Loucy (cell line): ENCODE measurements around the gene AKNA.
A peak's percentile ranks its signal among the peaks of the same experiment; 100 is the strongest.

Experiments used
- H2AFZ ChIP-seq: fragments of 200-600 bp; sonication (generic); 2 replicates; pipeline ENCODE4 v1.6.0; 2016; ENCODE audit warnings: antibody characterized with exemption, mild to moderate bottlenecking, low read length, moderate library complexity
- H3F3A ChIP-seq: fragments of 200-600 bp; 2 replicates; pipeline ENCODE4 v1.6.0; 2016; ENCODE audit warnings: antibody characterized with exemption, low read depth, mild to moderate bottlenecking
- H3K27me3 ChIP-seq: fragments of 200-600 bp; sonication (generic); 2 replicates; pipeline ENCODE4 v1.6.1; 2014; ENCODE audit warnings: low read length, mild to moderate bottlenecking; ENCODE audit not compliant: insufficient read depth, poor library complexity, severe bottlenecking
- H3K36me3 ChIP-seq: fragments of 200-600 bp; sonication (generic); 2 replicates; pipeline ENCODE4 v1.6.1; 2016; ENCODE audit warnings: low read length; ENCODE audit not compliant: insufficient read depth
- H3K4me1 ChIP-seq: fragments of 200-600 bp; sonication (generic); 2 replicates; pipeline ENCODE4 v1.5.1; 2014; ENCODE audit warnings: low read length, mild to moderate bottlenecking; ENCODE audit not compliant: insufficient read depth, poor library complexity, severe bottlenecking
- H3K4me2 ChIP-seq: fragments of 200-600 bp; sonication (generic); 2 replicates; pipeline ENCODE4 v1.6.0; 2014; ENCODE audit warnings: antibody characterized with exemption, low read length, low read depth, mild to moderate bottlenecking; ENCODE audit not compliant: poor library complexity, severe bottlenecking
- H3K4me3 ChIP-seq: fragments of 200-600 bp; sonication (generic); 2 replicates; pipeline ENCODE4 v1.5.1; 2014; ENCODE audit warnings: low read length, mild to moderate bottlenecking, mixed read lengths; ENCODE audit not compliant: poor library complexity, severe bottlenecking
- H3K79me2 ChIP-seq: fragments of 200-600 bp; sonication (generic); 2 replicates; pipeline ENCODE4 v1.6.1; 2014; ENCODE audit warnings: low read length; ENCODE audit not compliant: insufficient read depth
- H3K9ac ChIP-seq: fragments of 200-600 bp; sonication (generic); 2 replicates; pipeline ENCODE4 v1.6.0; 2014; ENCODE audit warnings: mild to moderate bottlenecking, low read depth, low read length, moderate library complexity; ENCODE audit not compliant: poor library complexity, severe bottlenecking
- H3K9me2 ChIP-seq: fragments of 200-600 bp; sonication (generic); replicated peaks from 2 replicates; pipeline ENCODE4 v1.6.1; 2016; ENCODE audit warnings: low read depth, low read length, mixed read lengths
- H3K9me3 ChIP-seq: fragments of 200-600 bp; sonication (generic); 2 replicates; pipeline ENCODE4 v1.6.1; 2014; ENCODE audit warnings: mild to moderate bottlenecking, antibody characterized with exemption, low read length, low read depth; ENCODE audit not compliant: insufficient read depth
- H4K20me1 ChIP-seq: fragments of 200-600 bp; sonication (generic); 2 replicates; pipeline ENCODE4 v1.6.0; 2014; ENCODE audit warnings: antibody characterized with exemption, low read length, mild to moderate bottlenecking; ENCODE audit not compliant: insufficient read depth, poor library complexity, severe bottlenecking
- CTCF ChIP-seq: fragments of 200-600 bp; sonication (generic); conservative IDR thresholded peaks from 2 replicates; pipeline ENCODE4 v1.5.1; 2014; ENCODE audit warnings: mild to moderate bottlenecking, antibody characterized with exemption, low read length
- EZH2phosphoT487 ChIP-seq: fragments of 200-600 bp; IDR thresholded peaks from 2 replicates; pipeline ENCODE4 v1.6.1; 2018; ENCODE audit warnings: antibody characterized with exemption, mild to moderate bottlenecking, moderate library complexity, borderline replicate concordance

AKNA gene

GRCh38 chr9:114389612-114390368, 2.0 kb upstream of the AKNA start:
- Histone ChIP-seq H2AFZ (no peak overlapping the region), H3K4me2 (peak overlapping the region; percentile 97), H4K20me1 (peaks cover 15% of the 10 kb centered on the region), H3K36me3 (no peaks in the 10 kb centered on the region), H3K9ac (peak overlapping the region; percentile 93), H3K27me3 (no peaks in the 10 kb centered on the region), H3K79me2 (peaks cover 63% of the 10 kb centered on the region), H3K9me3 (no peaks in the 10 kb centered on the region), H3K9me2 (no peaks in the 10 kb centered on the region), H3F3A (peaks cover 6% of the 10 kb centered on the region; the same call in 1 of the 2 replicates), H3K4me3 (peak overlapping the region; percentile 90), H3K4me1 (peaks cover 46% of the 10 kb centered on the region)
- TF ChIP-seq CTCF (peak; percentile 48), EZH2phosphoT487 (no peak)

GRCh38 chr9:114388764-114389375, 1.1 kb upstream of the AKNA start:
- Histone ChIP-seq H3K27me3 (no peaks in the 10 kb centered on the region), H4K20me1 (peaks cover 15% of the 10 kb centered on the region), H3K9ac (peak overlapping the region; percentile 93), H2AFZ (no peak overlapping the region), H3K79me2 (peaks cover 72% of the 10 kb centered on the region), H3F3A (peaks cover 11% of the 10 kb centered on the region; the same call in 1 of the 2 replicates), H3K36me3 (no peaks in the 10 kb centered on the region), H3K4me1 (peaks cover 52% of the 10 kb centered on the region), H3K9me2 (no peaks in the 10 kb centered on the region), H3K4me3 (peak overlapping the region; percentile 90), H3K4me2 (peak overlapping the region; percentile 97), H3K9me3 (no peaks in the 10 kb centered on the region)
- TF ChIP-seq EZH2phosphoT487 (no peak), CTCF (no peak)

- H3K27me3 ChIP-seq: no peaks in the 10 kb centered on the region
- H3K9me2 ChIP-seq: no peaks in the 10 kb centered on the region
- peak overlapping the region; percentile 93 for H3K9ac ChIP-seq
- H3K4me2 ChIP-seq: peak overlapping the region; percentile 97
- no peaks in the 10 kb centered on the region for H3K36me3 ChIP-seq
- TF ChIP-seq CTCF: no peak
- no peak for TF ChIP-seq EZH2phosphoT487
- no peaks in the 10 kb centered on the region for H3K9me3 ChIP-seq
- peaks cover 57% of the 10 kb centered on the region for H3K4me1 ChIP-seq
- H3K79me2 ChIP-seq: peaks cover 78% of the 10 kb centered on the region
- H3K4me3 ChIP-seq: peak overlapping the region; percentile 90
- H2AFZ ChIP-seq: no peak overlapping the region
- peaks cover 11% of the 10 kb centered on the region; the same call in 1 of the 2 replicates for H3F3A ChIP-seq
- H4K20me1 ChIP-seq: peaks cover 15% of the 10 kb centered on the region
Observed at GRCh38 chr9:114388357-114388682, 538 bp upstream of the AKNA start.
